PC-9 (cell line): Measurements from ENCODE around the gene RAB11A. TPM values are rescaled to one million over a fixed set of nuclear protein-coding genes. Genes with fewer than 3 reads are reported as not detected.

Source experiments
- BruUV-seq: library from RNA; stranded (reverse); fragments of 400-500 nt; replicated peaks from 2 replicates; lab custom pipeline; 2021; lab: Mats Ljungman, UMichigan
- CTCF ChIA-PET: fragments of 300-600 bp; sonication (Branson Sonifier 250); formaldehyde crosslinking; loops from one replicate; lab custom pipeline; 2022; ENCODE audit warnings: antibody characterized with exemption; lab: Charles Lee
- POLR2A ChIA-PET: fragments of 300-600 bp; sonication (Branson Sonifier 250); formaldehyde crosslinking; loops from one replicate; lab custom pipeline; 2022; ENCODE audit warnings: antibody characterized with exemption; ENCODE audit not compliant: unreplicated experiment; lab: Charles Lee
- DNase-seq, 2 experiments: peaks; one replicate each; pipeline versions ENCODE4 v3.0.0 to v3.0.0-alpha.2; 2015 to 2022; ENCODE audit warnings: mixed read lengths in 1 of 2
- H2AFZ ChIP-seq: fragments of 200-600 bp; sonication (generic); 2 replicates; pipeline ENCODE4 v1.8.1; 2017; ENCODE audit warnings: antibody characterized with exemption
- H3F3A ChIP-seq: fragments of 200-600 bp; sonication (generic); 2 replicates; pipeline ENCODE4 v1.8.1; 2017; ENCODE audit warnings: antibody characterized with exemption, mild to moderate bottlenecking, low read depth; ENCODE audit not compliant: insufficient read depth
- H3K27ac ChIP-seq: fragments of 200-600 bp; sonication (generic); 2 replicates; pipeline ENCODE4 v1.6.1; 2016; ENCODE audit warnings: mixed run types
- H3K27me3 ChIP-seq: fragments of 200-600 bp; sonication (generic); 2 replicates; pipeline ENCODE4 v1.6.1; 2016; ENCODE audit warnings: low read depth, mixed run types; ENCODE audit not compliant: insufficient read depth
- H3K36me3 ChIP-seq: fragments of 200-600 bp; sonication (generic); 2 replicates; pipeline ENCODE4 v1.6.1; 2016; ENCODE audit warnings: low read depth, mixed run types
- H3K4me1 ChIP-seq: fragments of 200-600 bp; sonication (generic); replicated peaks from 2 replicates; pipeline ENCODE4 v1.6.1; 2016; ENCODE audit warnings: mixed run types; ENCODE audit not compliant: insufficient read depth
- H3K4me2 ChIP-seq: fragments of 200-600 bp; sonication (generic); 2 replicates; pipeline ENCODE4 v1.6.1; 2017; ENCODE audit warnings: mixed run types
- H3K4me3 ChIP-seq: fragments of 200-600 bp; sonication (generic); 2 replicates; pipeline ENCODE4 v1.6.1; 2016; ENCODE audit warnings: mixed run types
- H3K79me2 ChIP-seq: fragments of 200-600 bp; sonication (generic); 2 replicates; pipeline ENCODE4 v1.6.1; 2017; ENCODE audit warnings: low read depth, mixed run types
- H3K9me2 ChIP-seq: fragments of 200-600 bp; sonication (generic); 2 replicates; pipeline ENCODE4 v1.8.1; 2017; ENCODE audit warnings: mild to moderate bottlenecking; ENCODE audit not compliant: insufficient read depth
- H3K9me3 ChIP-seq: fragments of 200-600 bp; sonication (generic); 2 replicates; pipeline ENCODE4 v1.8.1; 2016; ENCODE audit warnings: low read depth; ENCODE audit not compliant: insufficient read depth
- H4K20me1 ChIP-seq: fragments of 200-600 bp; sonication (generic); 2 replicates; pipeline ENCODE4 v1.8.1; 2017; ENCODE audit not compliant: insufficient read depth
- CTCF ChIP-seq: fragments of 200-600 bp; sonication (generic); conservative IDR thresholded peaks from 2 replicates; pipeline ENCODE4 v1.6.1; 2017; ENCODE audit warnings: mixed run types, antibody characterized with exemption, mild to moderate bottlenecking, moderate library complexity
- EZH2 ChIP-seq: fragments of 200-600 bp; sonication (generic); IDR thresholded peaks from 2 replicates; pipeline ENCODE4 v1.8.0; 2017; ENCODE audit warnings: antibody characterized with exemption, low read depth
- intact Hi-C: fragments of 100-400 bp; cut with micrococcal nuclease; formaldehyde crosslinking; loops from one replicate; pipeline ENCODE4 v1.10.0; 2022; ENCODE audit not compliant: unreplicated experiment
- total RNA-seq: library from RNA; stranded (reverse); gene quantifications from 2 replicates; pipeline ENCODE4 v1.2.3, GENCODE V29; 2021

The RAB11A gene
- total RNA-seq, 1 experiment from 2014 or later, result 233 TPM

GRCh38 chr15:65914981-65915925 lies 46.0 kb downstream of the RAB11A start:
- H3K27ac ChIP-seq, result no peak overlapping the region
- DNase-seq, result no peak
- H2AFZ ChIP-seq, result no peak overlapping the region
- no TSS peak for BruUV-seq
- H3F3A ChIP-seq, result no peaks in the 10 kb centered on the region
- ChIA-PET POLR2A (no interaction called here), CTCF (interaction anchor here (0.5 kb wide), 1 partner anchor 354 kb away, joined by 3 read pairs; no protein-coding TSS in a partner anchor)
- H3K4me2 ChIP-seq, result no peak overlapping the region
- H3K4me3 ChIP-seq, result no peak overlapping the region
- H3K27me3 ChIP-seq, result no peaks in the 10 kb centered on the region
- no peak for TF ChIP-seq EZH2
- TF ChIP-seq CTCF, result no peak
- H3K4me1 ChIP-seq, result no peaks in the 10 kb centered on the region
- intact Hi-C loops, result loop anchor here (10.0 kb wide), 1 partner anchor 280 kb away; no protein-coding TSS in a partner anchor
- no peaks in the 10 kb centered on the region for H4K20me1 ChIP-seq
- H3K9me3 ChIP-seq, result no peaks in the 10 kb centered on the region
- H3K36me3 ChIP-seq, result no peaks in the 10 kb centered on the region
- H3K9me2 ChIP-seq, result no peaks in the 10 kb centered on the region
- no peaks in the 10 kb centered on the region for H3K79me2 ChIP-seq

GRCh38 chr15:65916041-65916663 lies 46.9 kb downstream of the RAB11A start:
- no peaks in the 10 kb centered on the region for H3K9me3 ChIP-seq
- no peaks in the 10 kb centered on the region for H3K36me3 ChIP-seq
- no peaks in the 10 kb centered on the region for H3K27me3 ChIP-seq
- H3K9me2 ChIP-seq, result no peaks in the 10 kb centered on the region
- no peak overlapping the region for H3K4me3 ChIP-seq
- no peaks in the 10 kb centered on the region for H3F3A ChIP-seq
- ChIA-PET CTCF (interaction anchor here (0.7 kb wide), 1 partner anchor 14 kb away, joined by 7 read pairs; no protein-coding TSS in a partner anchor), POLR2A (interaction anchor here (0.6 kb wide), 2 partner anchors 262 to 310 kb away, joined by 3 to 6 read pairs; no protein-coding TSS in a partner anchor)
- no TSS peak for BruUV-seq
- H4K20me1 ChIP-seq, result no peaks in the 10 kb centered on the region
- TF ChIP-seq EZH2 (no peak), CTCF (no peak)
- DNase-seq, result no peak
- no peaks in the 10 kb centered on the region for H3K79me2 ChIP-seq
- H3K4me1 ChIP-seq, result no peaks in the 10 kb centered on the region
- no peak overlapping the region for H2AFZ ChIP-seq
- no peak overlapping the region for H3K4me2 ChIP-seq
- intact Hi-C loops, result loop anchor here (1.0 to 10.0 kb wide), 3 partner anchors 47 to 371 kb away; no protein-coding TSS in a partner anchor
- no peak overlapping the region for H3K27ac ChIP-seq
